ENCODE measurements around the gene OR6Q1.

DNA sequence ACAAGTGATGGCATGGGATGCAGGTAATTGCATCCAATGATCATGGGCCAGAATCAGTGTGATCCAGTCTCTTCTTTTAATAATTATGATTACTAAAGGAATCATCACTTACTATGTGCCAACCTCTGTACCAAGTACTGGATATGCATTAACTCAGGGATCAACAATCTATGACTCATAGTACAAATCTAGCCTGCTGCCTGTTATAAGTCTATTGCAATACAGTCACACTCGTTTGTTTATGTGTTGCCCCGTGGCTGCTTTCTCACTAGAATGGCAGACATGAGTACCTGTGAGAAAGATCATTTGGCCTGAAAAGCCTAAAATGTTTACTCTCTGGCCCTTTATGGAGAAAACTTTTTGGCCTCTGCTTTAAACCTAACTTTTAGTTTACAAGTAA lies 45.0 kb downstream of the OR6Q1 start:
- TF ChIP-seq POLR2A (IDR thresholded peaks at IDR 0.05): no peak
- TF ChIP-seq, protein P1, sequence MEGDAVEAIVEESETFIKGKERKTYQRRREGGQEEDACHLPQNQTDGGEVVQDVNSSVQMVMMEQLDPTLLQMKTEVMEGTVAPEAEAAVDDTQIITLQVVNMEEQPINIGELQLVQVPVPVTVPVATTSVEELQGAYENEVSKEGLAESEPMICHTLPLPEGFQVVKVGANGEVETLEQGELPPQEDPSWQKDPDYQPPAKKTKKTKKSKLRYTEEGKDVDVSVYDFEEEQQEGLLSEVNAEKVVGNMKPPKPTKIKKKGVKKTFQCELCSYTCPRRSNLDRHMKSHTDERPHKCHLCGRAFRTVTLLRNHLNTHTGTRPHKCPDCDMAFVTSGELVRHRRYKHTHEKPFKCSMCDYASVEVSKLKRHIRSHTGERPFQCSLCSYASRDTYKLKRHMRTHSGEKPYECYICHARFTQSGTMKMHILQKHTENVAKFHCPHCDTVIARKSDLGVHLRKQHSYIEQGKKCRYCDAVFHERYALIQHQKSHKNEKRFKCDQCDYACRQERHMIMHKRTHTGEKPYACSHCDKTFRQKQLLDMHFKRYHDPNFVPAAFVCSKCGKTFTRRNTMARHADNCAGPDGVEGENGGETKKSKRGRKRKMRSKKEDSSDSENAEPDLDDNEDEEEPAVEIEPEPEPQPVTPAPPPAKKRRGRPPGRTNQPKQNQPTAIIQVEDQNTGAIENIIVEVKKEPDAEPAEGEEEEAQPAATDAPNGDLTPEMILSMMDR (IDR thresholded peaks at IDR 0.05): no peak

Measured in Peyer's patch (tissue), 4 donors.